HepG2 (cell line): ENCODE data around the gene ARMH1. TPM values are rescaled to one million over a fixed set of nuclear protein-coding genes. Genes with fewer than 3 reads are reported as not detected.

Experiments
- ASH2L ChIP-seq: fragments of 300-600, 200-600 bp; sonication (generic); IDR thresholded peaks from 2 replicates; pipeline ENCODE4 v1.7.0; 2017; ENCODE audit warnings: low read depth, mild to moderate bottlenecking, moderate library complexity, mixed read lengths, low read length; ENCODE audit not compliant: insufficient read length
- BHLHE40 ChIP-seq: IDR thresholded peaks from 2 replicates; pipeline ENCODE4 v1.6.1; 2011; ENCODE audit warnings: low read length, improper control_type of control experiment
- ETV6 ChIP-seq: sonication (generic); formaldehyde crosslinking; conservative IDR thresholded peaks from 2 replicates; pipeline ENCODE4 v1.4.0; 2020; ENCODE audit warnings: missing genetic modification reagents
- FOXA3 ChIP-seq: IDR thresholded peaks from 2 replicates; pipeline ENCODE4 v1.6.1; 2016; ENCODE audit warnings: missing genetic modification reagents, missing compliant biosample characterization
- MED1 ChIP-seq: sonication (generic); formaldehyde crosslinking; IDR thresholded peaks from 2 replicates; pipeline ENCODE4 v1.4.0; 2020; ENCODE audit warnings: missing genetic modification reagents
- POLR2A ChIP-seq, 2 experiments: IDR thresholded peaks; 2 replicates each; pipeline ENCODE4 v1.6.1; 2011; ENCODE audit warnings: low read depth in 2 of 2, low read length in 2 of 2, mild to moderate bottlenecking in 1 of 2, moderate library complexity in 1 of 2; ENCODE audit not compliant: insufficient read depth in 1 of 2
- SALL2 ChIP-seq: sonication (generic); formaldehyde crosslinking; IDR thresholded peaks from 2 replicates; pipeline ENCODE4 v1.8.1; 2023; ENCODE audit warnings: mild to moderate bottlenecking, missing genetic modification reagents, inconsistent platforms
- SCMH1 ChIP-seq: sonication (generic); formaldehyde crosslinking; IDR thresholded peaks from 2 replicates; pipeline ENCODE4 v1.9.0; 2021; ENCODE audit warnings: missing genetic modification reagents, mild to moderate bottlenecking, borderline replicate concordance
- SOX13 ChIP-seq, 3 experiments: fragments of 450-650 bp in 1 of 3; sonication (generic) in 1 of 3; formaldehyde crosslinking in 1 of 3; IDR thresholded peaks in 2 of 3; conservative IDR thresholded peaks in 1 of 3; 2 replicates each; pipeline versions ENCODE4 v1.5.0 to v1.6.1; 2016 to 2020; ENCODE audit warnings: antibody characterized with exemption in 1 of 3, mild to moderate bottlenecking in 1 of 3, missing compliant biosample characterization in 1 of 3, missing genetic modification reagents in 1 of 3, moderate library complexity in 1 of 3
- ZNF30 ChIP-seq: sonication (generic); formaldehyde crosslinking; IDR thresholded peaks from 2 replicates; pipeline ENCODE4 v1.5.0; 2020; ENCODE audit warnings: mild to moderate bottlenecking, missing genetic modification reagents
- ZNF720 ChIP-seq: sonication (generic); formaldehyde crosslinking; IDR thresholded peaks from 2 replicates; pipeline ENCODE4 v1.4.0; 2020; ENCODE audit warnings: missing genetic modification reagents
- polyA plus RNA-seq, 8 experiments: library from polyadenylated mRNA; depleted of rRNA in 3 of 8; stranded (reverse) in 7 of 8; unstranded in 1 of 8; fragments of >200 nt; fragmentation: Illumina TruSeq in 4 of 8; extraction: Trizol in 4 of 8; gene quantifications; 2 replicates each; pipeline versions ENCODE4 v1.2.1 to v1.2.3, GENCODE V29; 2011 to 2016; ENCODE audit warnings: low read depth in 4 of 8, missing spikeins in 1 of 8, mixed read lengths in 1 of 8; ENCODE audit not compliant: insufficient read depth in 1 of 8
- total RNA-seq, 5 experiments: library from RNA; depleted of rRNA; stranded (reverse); fragments of >200 nt; fragmentation: Illumina TruSeq; extraction: Trizol; gene quantifications; 2 replicates each; pipeline ENCODE4 v1.2.3, GENCODE V29; 2016; ENCODE audit warnings: low read depth in 1 of 5
- TF ChIP-seq, protein P1 (sequence below): IDR thresholded peaks from 2 replicates; pipeline ENCODE4 v1.6.1; 2012; ENCODE audit warnings: low read length, improper control_type of control experiment
- TF ChIP-seq, protein P2 (sequence below): sonication (generic); formaldehyde crosslinking; IDR thresholded peaks from 2 replicates; pipeline ENCODE4 v1.5.0; 2020; ENCODE audit warnings: missing genetic modification reagents
- TF ChIP-seq, protein P3 (sequence below): sonication (generic); formaldehyde crosslinking; IDR thresholded peaks from 2 replicates; pipeline ENCODE4 v1.4.0; 2020; ENCODE audit warnings: low read depth, missing genetic modification reagents
- TF ChIP-seq, protein P4 (sequence below), 2 experiments: sonication (generic) in 1 of 2; formaldehyde crosslinking in 1 of 2; IDR thresholded peaks; 2 replicates each; pipeline versions ENCODE4 v1.4.0 to v1.6.1; 2016 to 2020; ENCODE audit warnings: borderline replicate concordance in 1 of 2, low read depth in 1 of 2, mild to moderate bottlenecking in 1 of 2, missing genetic modification reagents in 1 of 2

Gene ARMH1
- total and polyA plus RNA-seq, 2 of the 13 experiments (the other 11 are each of a cell fraction or from before 2014, with no cell fraction given) = 0.69 TPM; not detected in 1

DNA sequence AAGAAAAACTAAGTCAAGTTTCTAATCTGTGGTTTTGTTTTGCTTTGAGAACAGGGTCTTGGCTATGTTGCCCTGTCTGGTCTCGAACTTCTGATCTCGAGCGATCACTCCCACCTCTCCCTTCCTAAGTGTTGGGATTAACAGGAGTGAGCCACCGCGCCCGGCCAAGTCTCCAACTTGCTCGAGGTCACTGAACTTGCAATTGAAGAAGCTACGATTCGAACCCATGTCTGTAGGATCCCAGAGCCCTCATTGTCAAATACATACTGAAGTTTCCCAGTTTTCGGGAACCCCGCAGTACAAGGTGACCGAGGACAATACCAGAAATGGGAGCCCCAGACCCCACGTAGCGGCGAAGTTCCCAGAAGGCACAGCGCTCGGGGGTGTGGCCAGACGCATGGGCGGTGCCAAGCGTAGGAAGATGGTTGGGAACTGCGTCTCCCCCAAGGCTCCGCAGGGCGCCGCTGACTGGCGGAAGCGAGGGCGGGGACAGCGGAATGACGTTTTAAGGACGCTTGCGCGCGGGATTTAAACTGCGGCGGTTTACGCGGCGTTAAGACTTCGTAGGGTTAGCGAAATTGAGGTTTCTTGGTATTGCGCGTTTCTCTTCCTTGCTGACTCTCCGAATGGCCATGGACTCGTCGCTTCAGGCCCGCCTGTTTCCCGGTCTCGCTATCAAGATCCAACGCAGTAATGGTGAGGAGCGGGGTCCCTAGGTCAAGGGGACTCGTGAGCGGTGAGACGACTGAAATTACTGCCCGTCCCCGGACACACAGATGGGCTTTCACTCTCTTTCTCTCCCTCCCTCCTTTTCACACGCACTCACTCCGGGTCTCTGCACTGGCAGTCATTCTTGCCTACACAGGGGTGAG, 65.0 kb downstream of the ARMH1 start, which contains the start of gene KIF2C (continued):
- TF ChIP-seq, protein P1, sequence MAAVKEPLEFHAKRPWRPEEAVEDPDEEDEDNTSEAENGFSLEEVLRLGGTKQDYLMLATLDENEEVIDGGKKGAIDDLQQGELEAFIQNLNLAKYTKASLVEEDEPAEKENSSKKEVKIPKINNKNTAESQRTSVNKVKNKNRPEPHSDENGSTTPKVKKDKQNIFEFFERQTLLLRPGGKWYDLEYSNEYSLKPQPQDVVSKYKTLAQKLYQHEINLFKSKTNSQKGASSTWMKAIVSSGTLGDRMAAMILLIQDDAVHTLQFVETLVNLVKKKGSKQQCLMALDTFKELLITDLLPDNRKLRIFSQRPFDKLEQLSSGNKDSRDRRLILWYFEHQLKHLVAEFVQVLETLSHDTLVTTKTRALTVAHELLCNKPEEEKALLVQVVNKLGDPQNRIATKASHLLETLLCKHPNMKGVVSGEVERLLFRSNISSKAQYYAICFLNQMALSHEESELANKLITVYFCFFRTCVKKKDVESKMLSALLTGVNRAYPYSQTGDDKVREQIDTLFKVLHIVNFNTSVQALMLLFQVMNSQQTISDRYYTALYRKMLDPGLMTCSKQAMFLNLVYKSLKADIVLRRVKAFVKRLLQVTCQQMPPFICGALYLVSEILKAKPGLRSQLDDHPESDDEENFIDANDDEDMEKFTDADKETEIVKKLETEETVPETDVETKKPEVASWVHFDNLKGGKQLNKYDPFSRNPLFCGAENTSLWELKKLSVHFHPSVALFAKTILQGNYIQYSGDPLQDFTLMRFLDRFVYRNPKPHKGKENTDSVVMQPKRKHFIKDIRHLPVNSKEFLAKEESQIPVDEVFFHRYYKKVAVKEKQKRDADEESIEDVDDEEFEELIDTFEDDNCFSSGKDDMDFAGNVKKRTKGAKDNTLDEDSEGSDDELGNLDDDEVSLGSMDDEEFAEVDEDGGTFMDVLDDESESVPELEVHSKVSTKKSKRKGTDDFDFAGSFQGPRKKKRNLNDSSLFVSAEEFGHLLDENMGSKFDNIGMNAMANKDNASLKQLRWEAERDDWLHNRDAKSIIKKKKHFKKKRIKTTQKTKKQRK = no peak
- TF ChIP-seq ZNF30 (CRISPR knock-in tag) (no peak), SOX13 (IDR thresholded peaks at IDR 0.05) (no peak), SOX13 (CRISPR knock-in tag; conservative IDR thresholded peaks at IDR 0.05 in 1 of 2, IDR thresholded peaks at IDR 0.05 in 1 of 2) (peak in 1 of 2 experiments; percentile 36; a peak in 1 of 4 replicates), POLR2A (IDR thresholded peaks at IDR 0.05; ENCODE audit: insufficient read depth in 1 of 2, low read depth in 2 of 2, low read length in 2 of 2) (peak; percentile 84 to 91), BHLHE40 (no peak), SALL2 (CRISPR knock-in tag) (peak; percentile 81), MED1 (CRISPR knock-in tag) (peak; percentile 56; the same call in 1 of the 2 replicates), ZNF720 (no peak), ASH2L (no peak), FOXA3 (CRISPR knock-in tag) (peak; percentile 21; the same call in 1 of the 2 replicates), SCMH1 (CRISPR knock-in tag) (no peak), ETV6 (CRISPR knock-in tag) (no peak)
- TF ChIP-seq, protein P2, sequence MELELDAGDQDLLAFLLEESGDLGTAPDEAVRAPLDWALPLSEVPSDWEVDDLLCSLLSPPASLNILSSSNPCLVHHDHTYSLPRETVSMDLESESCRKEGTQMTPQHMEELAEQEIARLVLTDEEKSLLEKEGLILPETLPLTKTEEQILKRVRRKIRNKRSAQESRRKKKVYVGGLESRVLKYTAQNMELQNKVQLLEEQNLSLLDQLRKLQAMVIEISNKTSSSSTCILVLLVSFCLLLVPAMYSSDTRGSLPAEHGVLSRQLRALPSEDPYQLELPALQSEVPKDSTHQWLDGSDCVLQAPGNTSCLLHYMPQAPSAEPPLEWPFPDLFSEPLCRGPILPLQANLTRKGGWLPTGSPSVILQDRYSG (CRISPR knock-in tag) = no peak
- TF ChIP-seq, protein P3, sequence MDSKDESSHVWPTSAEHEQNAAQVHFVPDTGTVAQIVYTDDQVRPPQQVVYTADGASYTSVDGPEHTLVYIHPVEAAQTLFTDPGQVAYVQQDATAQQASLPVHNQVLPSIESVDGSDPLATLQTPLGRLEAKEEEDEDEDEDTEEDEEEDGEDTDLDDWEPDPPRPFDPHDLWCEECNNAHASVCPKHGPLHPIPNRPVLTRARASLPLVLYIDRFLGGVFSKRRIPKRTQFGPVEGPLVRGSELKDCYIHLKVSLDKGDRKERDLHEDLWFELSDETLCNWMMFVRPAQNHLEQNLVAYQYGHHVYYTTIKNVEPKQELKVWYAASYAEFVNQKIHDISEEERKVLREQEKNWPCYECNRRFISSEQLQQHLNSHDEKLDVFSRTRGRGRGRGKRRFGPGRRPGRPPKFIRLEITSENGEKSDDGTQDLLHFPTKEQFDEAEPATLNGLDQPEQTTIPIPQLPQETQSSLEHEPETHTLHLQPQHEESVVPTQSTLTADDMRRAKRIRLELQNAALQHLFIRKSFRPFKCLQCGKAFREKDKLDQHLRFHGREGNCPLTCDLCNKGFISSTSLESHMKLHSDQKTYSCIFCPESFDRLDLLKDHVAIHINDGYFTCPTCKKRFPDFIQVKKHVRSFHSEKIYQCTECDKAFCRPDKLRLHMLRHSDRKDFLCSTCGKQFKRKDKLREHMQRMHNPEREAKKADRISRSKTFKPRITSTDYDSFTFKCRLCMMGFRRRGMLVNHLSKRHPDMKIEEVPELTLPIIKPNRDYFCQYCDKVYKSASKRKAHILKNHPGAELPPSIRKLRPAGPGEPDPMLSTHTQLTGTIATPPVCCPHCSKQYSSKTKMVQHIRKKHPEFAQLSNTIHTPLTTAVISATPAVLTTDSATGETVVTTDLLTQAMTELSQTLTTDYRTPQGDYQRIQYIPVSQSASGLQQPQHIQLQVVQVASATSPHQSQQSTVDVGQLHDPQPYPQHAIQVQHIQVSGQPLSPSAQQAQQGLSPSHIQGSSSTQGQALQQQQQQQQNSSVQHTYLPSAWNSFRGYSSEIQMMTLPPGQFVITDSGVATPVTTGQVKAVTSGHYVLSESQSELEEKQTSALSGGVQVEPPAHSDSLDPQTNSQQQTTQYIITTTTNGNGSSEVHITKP = peak; percentile 80; the same call in 1 of the 2 replicates
- TF ChIP-seq, protein P4, sequence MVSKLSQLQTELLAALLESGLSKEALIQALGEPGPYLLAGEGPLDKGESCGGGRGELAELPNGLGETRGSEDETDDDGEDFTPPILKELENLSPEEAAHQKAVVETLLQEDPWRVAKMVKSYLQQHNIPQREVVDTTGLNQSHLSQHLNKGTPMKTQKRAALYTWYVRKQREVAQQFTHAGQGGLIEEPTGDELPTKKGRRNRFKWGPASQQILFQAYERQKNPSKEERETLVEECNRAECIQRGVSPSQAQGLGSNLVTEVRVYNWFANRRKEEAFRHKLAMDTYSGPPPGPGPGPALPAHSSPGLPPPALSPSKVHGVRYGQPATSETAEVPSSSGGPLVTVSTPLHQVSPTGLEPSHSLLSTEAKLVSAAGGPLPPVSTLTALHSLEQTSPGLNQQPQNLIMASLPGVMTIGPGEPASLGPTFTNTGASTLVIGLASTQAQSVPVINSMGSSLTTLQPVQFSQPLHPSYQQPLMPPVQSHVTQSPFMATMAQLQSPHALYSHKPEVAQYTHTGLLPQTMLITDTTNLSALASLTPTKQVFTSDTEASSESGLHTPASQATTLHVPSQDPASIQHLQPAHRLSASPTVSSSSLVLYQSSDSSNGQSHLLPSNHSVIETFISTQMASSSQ (IDR thresholded peaks at IDR 0.05; ENCODE audit: low read depth) = no peak; the same call in 1 of the 2 replicates
- TF ChIP-seq, protein P4 (CRISPR knock-in tag; IDR thresholded peaks at IDR 0.05; ENCODE audit: borderline replicate concordance) = peak; percentile 40; the same call in 1 of the 2 replicates
